Loucy (cell line): ENCODE results near the gene CC2D2A.

Source experiments
- H2AFZ ChIP-seq: fragments of 200-600 bp; sonication (generic); 2 replicates; pipeline ENCODE4 v1.6.0; 2016; ENCODE audit warnings: antibody characterized with exemption, mild to moderate bottlenecking, low read length, moderate library complexity
- H3F3A ChIP-seq: fragments of 200-600 bp; 2 replicates; pipeline ENCODE4 v1.6.0; 2016; ENCODE audit warnings: antibody characterized with exemption, low read depth, mild to moderate bottlenecking
- H3K27me3 ChIP-seq: fragments of 200-600 bp; sonication (generic); 2 replicates; pipeline ENCODE4 v1.6.1; 2014; ENCODE audit warnings: low read length, mild to moderate bottlenecking; ENCODE audit not compliant: insufficient read depth, poor library complexity, severe bottlenecking
- H3K36me3 ChIP-seq: fragments of 200-600 bp; sonication (generic); 2 replicates; pipeline ENCODE4 v1.6.1; 2016; ENCODE audit warnings: low read length; ENCODE audit not compliant: insufficient read depth
- H3K4me1 ChIP-seq: fragments of 200-600 bp; sonication (generic); 2 replicates; pipeline ENCODE4 v1.5.1; 2014; ENCODE audit warnings: low read length, mild to moderate bottlenecking; ENCODE audit not compliant: insufficient read depth, poor library complexity, severe bottlenecking
- H3K4me2 ChIP-seq: fragments of 200-600 bp; sonication (generic); 2 replicates; pipeline ENCODE4 v1.6.0; 2014; ENCODE audit warnings: antibody characterized with exemption, low read length, low read depth, mild to moderate bottlenecking; ENCODE audit not compliant: poor library complexity, severe bottlenecking
- H3K4me3 ChIP-seq: fragments of 200-600 bp; sonication (generic); 2 replicates; pipeline ENCODE4 v1.5.1; 2014; ENCODE audit warnings: low read length, mild to moderate bottlenecking, mixed read lengths; ENCODE audit not compliant: poor library complexity, severe bottlenecking
- H3K79me2 ChIP-seq: fragments of 200-600 bp; sonication (generic); 2 replicates; pipeline ENCODE4 v1.6.1; 2014; ENCODE audit warnings: low read length; ENCODE audit not compliant: insufficient read depth
- H3K9ac ChIP-seq: fragments of 200-600 bp; sonication (generic); 2 replicates; pipeline ENCODE4 v1.6.0; 2014; ENCODE audit warnings: mild to moderate bottlenecking, low read depth, low read length, moderate library complexity; ENCODE audit not compliant: poor library complexity, severe bottlenecking
- H3K9me2 ChIP-seq: fragments of 200-600 bp; sonication (generic); replicated peaks from 2 replicates; pipeline ENCODE4 v1.6.1; 2016; ENCODE audit warnings: low read depth, low read length, mixed read lengths
- H3K9me3 ChIP-seq: fragments of 200-600 bp; sonication (generic); 2 replicates; pipeline ENCODE4 v1.6.1; 2014; ENCODE audit warnings: mild to moderate bottlenecking, antibody characterized with exemption, low read length, low read depth; ENCODE audit not compliant: insufficient read depth
- H4K20me1 ChIP-seq: fragments of 200-600 bp; sonication (generic); 2 replicates; pipeline ENCODE4 v1.6.0; 2014; ENCODE audit warnings: antibody characterized with exemption, low read length, mild to moderate bottlenecking; ENCODE audit not compliant: insufficient read depth, poor library complexity, severe bottlenecking
- CTCF ChIP-seq: fragments of 200-600 bp; sonication (generic); conservative IDR thresholded peaks from 2 replicates; pipeline ENCODE4 v1.5.1; 2014; ENCODE audit warnings: mild to moderate bottlenecking, antibody characterized with exemption, low read length
- EZH2phosphoT487 ChIP-seq: fragments of 200-600 bp; IDR thresholded peaks from 2 replicates; pipeline ENCODE4 v1.6.1; 2018; ENCODE audit warnings: antibody characterized with exemption, mild to moderate bottlenecking, moderate library complexity, borderline replicate concordance

Gene CC2D2A

GRCh38 chr4:15592799-15593198 lies 123.1 kb downstream of the CC2D2A start:
- Histone ChIP-seq H3K79me2 (no peaks in the 10 kb centered on the region), H3K4me3 (no peak overlapping the region), H3K9ac (no peak overlapping the region), H3K36me3 (no peaks in the 10 kb centered on the region), H3K4me1 (no peaks in the 10 kb centered on the region), H2AFZ (no peak overlapping the region), H3F3A (no peaks in the 10 kb centered on the region), H3K27me3 (no peaks in the 10 kb centered on the region), H4K20me1 (no peaks in the 10 kb centered on the region), H3K9me2 (no peaks in the 10 kb centered on the region), H3K4me2 (no peak overlapping the region), H3K9me3 (no peaks in the 10 kb centered on the region)
- TF ChIP-seq EZH2phosphoT487 (no peak), CTCF (no peak)

DNA sequence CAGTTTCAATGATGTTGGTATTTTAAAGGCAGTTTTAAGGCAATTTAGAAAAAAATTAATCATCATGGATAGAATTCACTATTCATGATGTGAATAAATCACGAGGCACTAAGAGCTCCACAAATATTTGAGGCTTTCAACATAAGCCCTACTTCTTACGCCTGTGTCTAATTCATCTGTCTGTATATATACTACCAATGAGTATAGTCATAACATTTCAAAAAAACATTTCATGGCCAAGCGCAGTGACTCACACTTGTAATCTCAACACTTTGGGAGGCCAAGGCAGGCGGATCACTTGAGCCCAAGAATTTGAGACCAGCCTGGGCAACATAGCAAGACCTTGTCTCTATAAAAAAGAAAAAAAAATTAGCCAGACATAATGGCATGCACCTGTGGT lies 129.0 kb downstream of the CC2D2A start:
- no peaks in the 10 kb centered on the region for H3K79me2 ChIP-seq
- no peak overlapping the region for H3K9ac ChIP-seq
- no peaks in the 10 kb centered on the region for H3K27me3 ChIP-seq
- no peaks in the 10 kb centered on the region for H3K4me1 ChIP-seq
- no peak overlapping the region for H2AFZ ChIP-seq
- peaks cover 17% of the 10 kb centered on the region for H3K36me3 ChIP-seq
- H3F3A ChIP-seq: no peaks in the 10 kb centered on the region
- no peak overlapping the region for H3K4me3 ChIP-seq
- no peaks in the 10 kb centered on the region for H4K20me1 ChIP-seq
- H3K4me2 ChIP-seq: no peak overlapping the region
- peaks cover 4% of the 10 kb centered on the region; the same call in 1 of the 2 replicates for H3K9me3 ChIP-seq
- TF ChIP-seq EZH2phosphoT487 (no peak), CTCF (no peak)
- no peaks in the 10 kb centered on the region for H3K9me2 ChIP-seq

GRCh38 chr4:15600176-15600575 lies 130.5 kb downstream of the CC2D2A start:
- H3K9me3 ChIP-seq: peaks cover 4% of the 10 kb centered on the region; the same call in 1 of the 2 replicates
- H3K27me3 ChIP-seq: no peaks in the 10 kb centered on the region
- no peaks in the 10 kb centered on the region for H3K79me2 ChIP-seq
- H3K36me3 ChIP-seq: peaks cover 33% of the 10 kb centered on the region
- no peak overlapping the region for H3K4me2 ChIP-seq
- H3K9ac ChIP-seq: no peak overlapping the region
- H3K9me2 ChIP-seq: no peaks in the 10 kb centered on the region
- no peak overlapping the region for H3K4me3 ChIP-seq
- TF ChIP-seq EZH2phosphoT487 (no peak), CTCF (no peak)
- H3K4me1 ChIP-seq: no peaks in the 10 kb centered on the region
- no peaks in the 10 kb centered on the region for H4K20me1 ChIP-seq
- no peak overlapping the region for H2AFZ ChIP-seq
- no peaks in the 10 kb centered on the region for H3F3A ChIP-seq
